Thyroid gland (tissue), 4 donors: ENCODE measurements around the gene TFB1M. TPM values are rescaled to one million over a fixed set of nuclear protein-coding genes. Genes with fewer than 3 reads are reported as not detected.
"Not testable (repeated sequence)": the region's sequence is repeated elsewhere in the genome, so short reads cannot be mapped to it uniquely, and the experiment has no call there.

Source experiments
- DNase-seq, 2 donors: peaks; one replicate each; pipeline ENCODE4 v3.0.0-alpha.2; 2019
- H3K27ac ChIP-seq, 3 donors: fragments of 200-600 bp; sonication (generic); 1 replicate in 2 of 3; 2 replicates in 1 of 3; pipeline ENCODE4 v1.5.1; 2016 to 2019; ENCODE audit warnings: mild to moderate bottlenecking in 1 of 3, moderate library complexity in 1 of 3
- H3K27me3 ChIP-seq: fragments of 200-600 bp; sonication (generic); one replicate; pipeline ENCODE4 v1.5.1; 2019
- H3K36me3 ChIP-seq, 2 donors: fragments of 200-600 bp; sonication (generic); one replicate each; pipeline ENCODE4 v1.5.1; 2016 to 2019
- H3K4me1 ChIP-seq, 2 donors: fragments of 200-600 bp; sonication (generic); one replicate each; pipeline ENCODE4 v1.5.1; 2017 to 2019
- H3K4me3 ChIP-seq, 3 donors: fragments of 200-600 bp; sonication (generic); replicated peaks in 1 of 3; 1 replicate in 2 of 3; 2 replicates in 1 of 3; pipeline ENCODE4 v1.5.1; 2016; ENCODE audit warnings: mild to moderate bottlenecking in 1 of 3
- H3K9me3 ChIP-seq: fragments of 200-600 bp; sonication (generic); one replicate; pipeline ENCODE4 v1.5.1; 2017
- CTCF ChIP-seq, 6 experiments: fragments of 200-600 bp in 3 of 6; fragments of 450-650 bp in 3 of 6; sonication (generic) in 3 of 6; IDR thresholded peaks; one replicate each; pipeline ENCODE4 v1.5.1; 2016 to 2019; ENCODE audit warnings: antibody characterized with exemption in 6 of 6, mild to moderate bottlenecking in 2 of 6, inconsistent platforms in 1 of 6, moderate library complexity in 1 of 6
- POLR2A ChIP-seq, 2 donors: fragments of 450-650 bp; IDR thresholded peaks; one replicate each; pipeline ENCODE4 v1.6.1; 2017; ENCODE audit warnings: antibody characterized with exemption in 2 of 2, mild to moderate bottlenecking in 2 of 2, moderate library complexity in 1 of 2
- WGBS, 2 donors: methylation state at CpG; one replicate each; pipeline ENCODE4 v1.1.5; 2017; 5-methylcytosine and 5-hydroxymethylcytosine counted together
- intact Hi-C: fragments of 100-400 bp; cut with DNase I; formaldehyde crosslinking; loops from one replicate; pipeline ENCODE4 v1.15.1; 2023
- total RNA-seq, 4 donors: library from RNA; depleted of rRNA; stranded (reverse); fragments of >200 nt; gene quantifications; one replicate each; pipeline ENCODE4 v1.2.3, GENCODE V29; 2016

Gene TFB1M
- total RNA-seq, 4 donors from 2014 or later, result 13.9 to 28.1 (median 21.2) TPM

- WGBS, 2 donors, result 95% methylated on average over 7 of the region's 7 CpGs
- intact Hi-C loops, result no loop called here
- Histone ChIP-seq H3K36me3 (no peaks in the 10 kb centered on the region), H3K9me3 (no peaks in the 10 kb centered on the region), H3K27me3 (no peaks in the 10 kb centered on the region), H3K27ac (no peak overlapping the region), H3K4me3 (no peak overlapping the region), H3K4me1 (peaks cover 17 to 27% of the 10 kb centered on the region in 2 donors)
- TF ChIP-seq POLR2A (IDR thresholded peaks at IDR 0.05) (no peak), CTCF (IDR thresholded peaks at IDR 0.05) (no peak)
- no peak for DNase-seq
These were observed 43.7 kb downstream of the TFB1M start for GRCh38 chr6:155270561-155271091.

- DNase-seq, result no peak
- 97% methylated on average over 3 of the region's 3 CpGs for WGBS, 2 donors
These were observed 44.5 kb downstream of the TFB1M start for GRCh38 chr6:155269765-155270164.

GRCh38 chr6:155268088-155268867 is 46.0 kb downstream of the TFB1M start:
- WGBS, 2 donors, result 46 to 56% methylated on average over 3 to 5 of the region's 5 CpGs
- H3K36me3 ChIP-seq, H3K9me3 ChIP-seq, intact Hi-C loops, H3K27me3 ChIP-seq, H3K4me3 ChIP-seq: not testable (repeated sequence)
- peak; percentile 32 to 34 for DNase-seq
- Histone ChIP-seq H3K27ac (peak overlapping the region; percentile 35 to 77 (median 63)), H3K4me1 (peaks cover 17 to 28% of the 10 kb centered on the region in 2 donors)
- peak in 4 of 6 experiments; percentile 46 to 71 (median 53) for TF ChIP-seq CTCF (IDR thresholded peaks at IDR 0.05)

More at GRCh38 chr6:155269765-155270164, 44.5 kb downstream of the TFB1M start:
- Histone ChIP-seq H3K9me3 (no peaks in the 10 kb centered on the region), H3K27me3 (no peaks in the 10 kb centered on the region), H3K4me3 (no peak overlapping the region), H3K36me3 (no peaks in the 10 kb centered on the region), H3K27ac (peak overlapping the region in 1 of 3 donors; percentile 62), H3K4me1 (peaks cover 17 to 31% of the 10 kb centered on the region in 2 donors)
- no peak for TF ChIP-seq CTCF (IDR thresholded peaks at IDR 0.05)
- intact Hi-C loops, result no loop called here

GRCh38 chr6:155267411-155267810 is 46.9 kb downstream of the TFB1M start:
- TF ChIP-seq POLR2A (IDR thresholded peaks at IDR 0.05), result no peak
- TF ChIP-seq CTCF (IDR thresholded peaks at IDR 0.05), result no peak
- intact Hi-C loops, result no loop called here
- Histone ChIP-seq H3K4me1 (peaks cover 17 to 23% of the 10 kb centered on the region in 2 donors), H3K4me3 (no peak overlapping the region), H3K9me3 (no peaks in the 10 kb centered on the region), H3K27ac (peak overlapping the region; percentile 35 to 77 (median 63)), H3K27me3 (no peaks in the 10 kb centered on the region), H3K36me3 (no peaks in the 10 kb centered on the region)
- 83 to 93% methylated on average over 2 of the region's 2 CpGs for WGBS, 2 donors
- no peak for DNase-seq

- Histone ChIP-seq H3K4me1 (peaks cover 17 to 29% of the 10 kb centered on the region in 2 donors), H3K36me3 (no peaks in the 10 kb centered on the region), H3K27me3 (no peaks in the 10 kb centered on the region), H3K27ac (no peak overlapping the region), H3K4me3 (no peak overlapping the region), H3K9me3 (no peaks in the 10 kb centered on the region)
- WGBS, 2 donors, result 88 to 95% methylated on average over 4 of the region's 4 CpGs
- TF ChIP-seq POLR2A (IDR thresholded peaks at IDR 0.05) (no peak), CTCF (IDR thresholded peaks at IDR 0.05) (peak in 1 of 6 experiments; percentile 12)
- no peak for DNase-seq
- intact Hi-C loops, result no loop called here
These were observed 48.3 kb downstream of the TFB1M start for GRCh38 chr6:155265843-155266535.
